ENCODE results near the gene HCST.

HCST gene

GRCh38 chr19:35905178-35905727 is 2.9 kb downstream of the HCST start (continued):
- peak; percentile 65 for TF ChIP-seq PATZ1 (tag by site-specific recombination; IDR thresholded peaks at IDR 0.05)
- TF ChIP-seq ZNF639 (tag by site-specific recombination; IDR thresholded peaks at IDR 0.05) = 0 out of 2 replicates have a peak, but pooled peaks have one; percentile 27
- no peak for TF ChIP-seq ZNF704 (tag by site-specific recombination; IDR thresholded peaks at IDR 0.05)
- TF ChIP-seq ZEB2 (tag by site-specific recombination; IDR thresholded peaks at IDR 0.05) = 0 out of 2 replicates have a peak, but pooled peaks have one; percentile 49
- peak; percentile 76 for TF ChIP-seq ZNF335 (tag by site-specific recombination; conservative IDR thresholded peaks at IDR 0.05)
- peak; percentile 85 for TF ChIP-seq ZNF18 (tag by site-specific recombination; IDR thresholded peaks at IDR 0.05)
- 0 out of 2 replicates have a peak, but pooled peaks have one; percentile 33 for TF ChIP-seq ZNF366 (tag by site-specific recombination; conservative IDR thresholded peaks at IDR 0.05)
- TF ChIP-seq GLIS1 (tag by site-specific recombination; IDR thresholded peaks at IDR 0.05) = peak; percentile 43
- 0 out of 2 replicates have a peak, but pooled peaks have one; percentile 18 for TF ChIP-seq ZXDB (tag by site-specific recombination; IDR thresholded peaks at IDR 0.05)
- 0 out of 2 replicates have a peak, but pooled peaks have one; percentile 45 for TF ChIP-seq ZNF391 (tag by site-specific recombination; IDR thresholded peaks at IDR 0.05; ENCODE audit: borderline replicate concordance, low read depth)
- TF ChIP-seq ZNF157 (tag by site-specific recombination; IDR thresholded peaks at IDR 0.05) = no peak

- no peak overlapping the region for H3K4me3 ChIP-seq (ENCODE audit: low read depth, low read length)
- peaks cover 3% of the 10 kb centered on the region; the same call in 1 of the 2 replicates for H3K4me1 ChIP-seq (ENCODE audit: control insufficient read depth, insufficient read depth, low read length)
These were observed 5.0 kb downstream of the HCST start for GRCh38 chr19:35907377-35907745.

GRCh38 chr19:35908010-35908441 is 5.7 kb downstream of the HCST start, which contains the start of gene TYROBP:
TYROBP (minus strand) TSS chr19:35908295; CDS start chr19:35908228, 67 bp downstream.
- ChIA-PET POLR2A (no interaction called here), CTCF (no interaction called here)
- peaks cover 3% of the 10 kb centered on the region; the same call in 1 of the 2 replicates for H3K4me1 ChIP-seq (ENCODE audit: control insufficient read depth, insufficient read depth, low read length)
- H3K27ac ChIP-seq (ENCODE audit: extremely low read depth, low read depth, low read length) = no peak within 1 kb of the TSS
- no peaks in the 10 kb centered on the region; a peak in 1 of 3 replicates for H3K36me3 ChIP-seq (ENCODE audit: control insufficient read depth in 2 of 2, insufficient read depth in 1 of 2, low read length in 2 of 2)
- H3K9me3 ChIP-seq (ENCODE audit: control insufficient read depth, insufficient read depth, low read depth, low read length) = no peaks in the 10 kb centered on the region
- no peak for TF ChIP-seq ZNF280D (tag by site-specific recombination; IDR thresholded peaks at IDR 0.05)
- TF ChIP-seq GLIS2 (tag by site-specific recombination; IDR thresholded peaks at IDR 0.05) = peak; percentile 58
- H3K4me3 ChIP-seq (ENCODE audit: low read depth, low read length) = no peak within 1 kb of the TSS

More at GRCh38 chr19:35907377-35907745, 5.0 kb downstream of the HCST start:
- Histone ChIP-seq H3K36me3 (ENCODE audit: control insufficient read depth in 2 of 2, insufficient read depth in 1 of 2, low read length in 2 of 2) (no peaks in the 10 kb centered on the region; a peak in 1 of 3 replicates), H3K9me3 (ENCODE audit: control insufficient read depth, insufficient read depth, low read depth, low read length) (no peaks in the 10 kb centered on the region), H3K27ac (ENCODE audit: extremely low read depth, low read depth, low read length) (no peak overlapping the region)
- ChIA-PET POLR2A (no interaction called here), CTCF (interaction anchor here (0.9 kb wide), 1 partner anchor 24 kb away, joined by 3 read pairs; no protein-coding TSS in a partner anchor)
- 0 out of 2 replicates have a peak, but pooled peaks have one; percentile 26 for TF ChIP-seq GLIS2 (tag by site-specific recombination; IDR thresholded peaks at IDR 0.05)
- TF ChIP-seq KLF16 (tag by site-specific recombination; IDR thresholded peaks at IDR 0.05) = no peak
- no peak for TF ChIP-seq ZNF530 (tag by site-specific recombination; IDR thresholded peaks at IDR 0.05; ENCODE audit: low read depth)
- peak; percentile 9; the same call in 1 of the 2 replicates for TF ChIP-seq BCL11B (tag by site-specific recombination; IDR thresholded peaks at IDR 0.05; ENCODE audit: low read depth)

Data from HEK293 (cell line).